Transverse colon (tissue), 4 donors: ENCODE results near the gene OR13A1. TPM values are rescaled to one million over a fixed set of nuclear protein-coding genes. Genes with fewer than 3 reads are reported as not detected.

Source experiments
- DNase-seq: peaks from one replicate; pipeline ENCODE4 v3.0.0-alpha.2; 2019
- H3K27ac ChIP-seq, 4 donors: fragments of 200-600 bp; sonication (generic); 2 replicates each; pipeline ENCODE4 v1.5.1; 2016 to 2018; ENCODE audit warnings: inconsistent platforms in 4 of 4
- H3K27me3 ChIP-seq: fragments of 200-600 bp; sonication (generic); 2 replicates; pipeline ENCODE4 v1.5.1; 2017; ENCODE audit warnings: inconsistent platforms
- H3K36me3 ChIP-seq, 4 donors: fragments of 200-600 bp; sonication (generic); 2 replicates each; pipeline ENCODE4 v1.5.1; 2017 to 2019; ENCODE audit warnings: inconsistent platforms in 4 of 4
- H3K4me1 ChIP-seq, 4 donors: fragments of 200-600 bp; sonication (generic); 2 replicates each; pipeline ENCODE4 v1.5.1; 2017 to 2020; ENCODE audit warnings: inconsistent platforms in 4 of 4
- H3K4me3 ChIP-seq, 4 donors: fragments of 200-600 bp; sonication (generic); 1 replicate in 1 of 4; 2 replicates in 3 of 4; pipeline versions ENCODE4 v1.5.1 to v1.6.1; 2017 to 2019; ENCODE audit warnings: inconsistent platforms in 4 of 4
- H3K9me3 ChIP-seq, 2 donors: fragments of 200-600 bp; sonication (generic); 2 replicates each; pipeline ENCODE4 v1.5.1; 2017 to 2019; ENCODE audit warnings: inconsistent platforms in 2 of 2
- CTCF ChIP-seq, 5 experiments: fragments of 200-600 bp in 3 of 5; fragments of 450-650 bp in 2 of 5; sonication (generic) in 3 of 5; IDR thresholded peaks; 1 replicate in 2 of 5; 2 replicates in 3 of 5; pipeline ENCODE4 v1.5.1; 2016 to 2017; ENCODE audit warnings: antibody characterized with exemption in 5 of 5, inconsistent platforms in 3 of 5, mild to moderate bottlenecking in 2 of 5, moderate library complexity in 1 of 5
- EP300 ChIP-seq: sonication (generic); formaldehyde crosslinking; IDR thresholded peaks from one replicate; pipeline ENCODE4 v1.6.1; 2017; ENCODE audit warnings: antibody characterized with exemption, low read depth
- POLR2A ChIP-seq: fragments of 450-650 bp; IDR thresholded peaks from one replicate; pipeline ENCODE4 v1.6.1; 2016; ENCODE audit warnings: antibody characterized with exemption, mild to moderate bottlenecking, moderate library complexity
- POLR2AphosphoS5 ChIP-seq, 3 donors: sonication (generic); formaldehyde crosslinking; IDR thresholded peaks; one replicate each; pipeline ENCODE4 v1.6.1; 2016; ENCODE audit warnings: antibody characterized with exemption in 3 of 3
- WGBS, 2 donors: methylation state at CpG; one replicate each; pipeline ENCODE4 v1.1.5; 2018; ENCODE audit warnings: low coverage in 1 of 2; 5-methylcytosine and 5-hydroxymethylcytosine counted together
- in situ Hi-C, 4 donors: fragments of 200-750 bp; cut with MboI; loops; one replicate each; pipeline versions ENCODE4 v1.15.0 to v1.15.1; 2017; ENCODE audit warnings: low sequenced_read_pairs in 3 of 4, low pct_ligation_motif_present in 1 of 4, low pct_unique_long_range_greater_than_20kb in 1 of 4
- intact Hi-C: fragments of 100-400 bp; cut with DNase I; formaldehyde crosslinking; loops from one replicate; pipeline ENCODE4 v1.15.1; 2023; ENCODE audit warnings: low total_unique reads
- total RNA-seq, 4 donors: library from RNA; depleted of rRNA; stranded (reverse); fragments of >200 nt; gene quantifications; one replicate each; pipeline ENCODE4 v1.1.0, GENCODE V29; 2016

Gene OR13A1
- total RNA-seq, 4 donors from 2014 or later = 0.48 TPM; not detected in 3

GRCh38 chr10:45256246-45256645 lies 59.2 kb downstream of the OR13A1 start:
- H3K4me3 ChIP-seq = no peak overlapping the region
- no peaks in the 10 kb centered on the region for H3K9me3 ChIP-seq
- H3K27me3 ChIP-seq = no peaks in the 10 kb centered on the region
- H3K27ac ChIP-seq = no peak overlapping the region
- in situ Hi-C loops (no loop called here), intact Hi-C loops (no loop called here)
- no peaks in the 10 kb centered on the region for H3K4me1 ChIP-seq
- H3K36me3 ChIP-seq = no peaks in the 10 kb centered on the region
- no peak for DNase-seq
- TF ChIP-seq POLR2A = no peak
- TF ChIP-seq POLR2AphosphoS5 (IDR thresholded peaks at IDR 0.05) = no peak
- TF ChIP-seq CTCF (IDR thresholded peaks at IDR 0.05) = no peak
- no peak for TF ChIP-seq EP300

GRCh38 chr10:45255706-45256105 lies 59.7 kb downstream of the OR13A1 start:
- H3K4me3 ChIP-seq = no peak overlapping the region
- no peak for DNase-seq
- in situ Hi-C loops (no loop called here), intact Hi-C loops (no loop called here)
- H3K27ac ChIP-seq = no peak overlapping the region
- no peaks in the 10 kb centered on the region for H3K27me3 ChIP-seq
- no peaks in the 10 kb centered on the region for H3K4me1 ChIP-seq
- no peak for TF ChIP-seq POLR2A
- TF ChIP-seq CTCF (IDR thresholded peaks at IDR 0.05) = no peak
- no peak for TF ChIP-seq POLR2AphosphoS5 (IDR thresholded peaks at IDR 0.05)
- TF ChIP-seq EP300 = no peak
- H3K36me3 ChIP-seq = no peaks in the 10 kb centered on the region
- H3K9me3 ChIP-seq = no peaks in the 10 kb centered on the region
- WGBS, 2 donors = 50 to 87% methylated on average over 1 of the region's 1 CpG

- intact Hi-C loops (no loop called here), in situ Hi-C loops (no loop called here)
- Histone ChIP-seq H3K4me1 (peaks cover 0 to 3% (median 0%) of the 10 kb centered on the region in 4 donors), H3K27ac (no peak overlapping the region), H3K27me3 (no peaks in the 10 kb centered on the region), H3K4me3 (no peak overlapping the region), H3K36me3 (no peaks in the 10 kb centered on the region), H3K9me3 (no peaks in the 10 kb centered on the region)
- TF ChIP-seq EP300 (no peak), CTCF (IDR thresholded peaks at IDR 0.05) (no peak), POLR2AphosphoS5 (IDR thresholded peaks at IDR 0.05) (no peak), POLR2A (no peak)
- no peak for DNase-seq
Observed at GRCh38 chr10:45254892-45255291, 60.5 kb downstream of the OR13A1 start.

- DNase-seq = no peak
- Histone ChIP-seq H3K27me3 (no peaks in the 10 kb centered on the region), H3K36me3 (no peaks in the 10 kb centered on the region), H3K9me3 (no peaks in the 10 kb centered on the region), H3K4me3 (no peak overlapping the region), H3K4me1 (peaks cover 0 to 3% (median 0%) of the 10 kb centered on the region in 4 donors), H3K27ac (no peak overlapping the region)
- intact Hi-C loops (no loop called here), in situ Hi-C loops (no loop called here)
- WGBS, 2 donors = 61% methylated on average over 2 of the region's 2 CpGs; no CpG with 5 or more reads in 1 of the 2 donors
- TF ChIP-seq CTCF (IDR thresholded peaks at IDR 0.05) (no peak), POLR2A (no peak), EP300 (no peak), POLR2AphosphoS5 (IDR thresholded peaks at IDR 0.05) (no peak)
Observed at GRCh38 chr10:45253183-45253914, 62.1 kb downstream of the OR13A1 start.

Other genes starting within 250 kb of the OR13A1 start
- 10 to 100 TPM; 13.5 to 27.2 (median 21.1) TPM for gene ALOX5, start 58.6 kb upstream of the OR13A1 start, total RNA-seq